Stromal cell of bone marrow (primary cell): ENCODE results near the gene BMP6.

ENCODE experiments used
- DNase-seq: peaks from one replicate; pipeline ENCODE4 v3.0.0-alpha.2; 2012; ENCODE audit warnings: low read depth

Gene BMP6

GRCh38 chr6:7832904-7833750 lies 107.2 kb downstream of the BMP6 start:
- no peak for DNase-seq

- no peak for DNase-seq
Measured at GRCh38 chr6:7833751-7834070, 107.8 kb downstream of the BMP6 start.

DNA sequence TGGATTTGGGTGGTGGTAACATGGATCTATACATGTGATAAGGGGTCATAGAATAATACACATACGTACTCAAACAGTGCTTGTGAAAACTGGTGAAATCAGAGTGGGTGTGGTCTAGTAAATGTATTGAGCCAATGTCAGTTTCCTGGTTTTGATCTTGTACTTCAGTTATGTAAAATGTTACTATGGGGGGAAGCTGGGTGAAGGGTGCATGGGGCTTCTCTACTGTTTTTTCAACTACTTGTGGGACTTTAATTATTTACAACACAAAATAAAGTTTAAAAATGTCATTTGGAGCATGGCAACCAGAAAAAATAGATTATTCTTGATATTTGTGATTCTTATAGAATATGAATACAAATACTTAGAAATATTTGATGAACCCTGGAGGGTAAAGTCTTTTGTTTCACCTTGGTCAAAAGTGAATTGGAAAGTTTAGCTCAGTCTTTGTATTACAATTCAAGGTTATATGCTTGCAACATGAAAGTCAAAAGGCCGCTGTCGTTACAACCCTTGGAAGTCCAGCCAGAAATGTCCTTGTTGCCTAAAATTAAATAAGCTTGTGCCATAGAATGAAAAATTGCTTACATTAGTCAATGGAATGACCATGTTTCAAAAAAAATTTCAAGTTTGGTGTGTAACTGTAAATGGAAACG lies 110.6 kb downstream of the BMP6 start:
- no peak for DNase-seq

DNA sequence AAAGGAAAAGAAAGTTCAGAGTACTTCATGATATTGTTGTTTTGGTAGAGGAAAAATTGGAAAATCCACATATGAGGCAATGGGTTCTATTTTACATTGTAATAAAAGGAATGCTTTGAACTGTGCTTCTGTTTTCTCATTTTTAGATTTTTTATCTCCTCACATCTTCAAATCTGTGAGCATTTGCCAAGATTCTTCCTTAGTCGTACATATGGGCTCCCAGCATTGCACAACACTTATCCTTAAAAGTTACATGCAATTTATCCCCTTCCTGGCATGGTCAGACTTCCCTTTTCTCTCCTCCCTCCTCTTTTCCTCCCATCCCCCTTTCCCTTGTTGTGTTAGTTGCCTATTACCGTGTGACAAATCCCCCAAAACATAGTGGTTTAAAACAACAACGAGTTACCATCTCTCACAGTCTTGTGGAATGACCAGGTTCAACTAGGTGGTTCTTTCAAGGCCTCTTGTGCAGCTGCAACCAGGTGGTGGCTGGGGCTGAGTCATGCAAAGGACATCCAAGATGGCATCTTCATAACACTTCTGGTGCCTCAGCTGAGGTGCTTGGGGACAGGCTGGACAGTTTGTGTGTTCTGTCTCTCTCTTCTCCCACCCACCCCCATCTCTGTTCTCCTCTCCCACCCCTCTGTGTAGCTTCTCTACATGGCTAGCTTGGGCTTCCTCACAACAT lies 116.0 kb downstream of the BMP6 start:
- no peak for DNase-seq

DNA sequence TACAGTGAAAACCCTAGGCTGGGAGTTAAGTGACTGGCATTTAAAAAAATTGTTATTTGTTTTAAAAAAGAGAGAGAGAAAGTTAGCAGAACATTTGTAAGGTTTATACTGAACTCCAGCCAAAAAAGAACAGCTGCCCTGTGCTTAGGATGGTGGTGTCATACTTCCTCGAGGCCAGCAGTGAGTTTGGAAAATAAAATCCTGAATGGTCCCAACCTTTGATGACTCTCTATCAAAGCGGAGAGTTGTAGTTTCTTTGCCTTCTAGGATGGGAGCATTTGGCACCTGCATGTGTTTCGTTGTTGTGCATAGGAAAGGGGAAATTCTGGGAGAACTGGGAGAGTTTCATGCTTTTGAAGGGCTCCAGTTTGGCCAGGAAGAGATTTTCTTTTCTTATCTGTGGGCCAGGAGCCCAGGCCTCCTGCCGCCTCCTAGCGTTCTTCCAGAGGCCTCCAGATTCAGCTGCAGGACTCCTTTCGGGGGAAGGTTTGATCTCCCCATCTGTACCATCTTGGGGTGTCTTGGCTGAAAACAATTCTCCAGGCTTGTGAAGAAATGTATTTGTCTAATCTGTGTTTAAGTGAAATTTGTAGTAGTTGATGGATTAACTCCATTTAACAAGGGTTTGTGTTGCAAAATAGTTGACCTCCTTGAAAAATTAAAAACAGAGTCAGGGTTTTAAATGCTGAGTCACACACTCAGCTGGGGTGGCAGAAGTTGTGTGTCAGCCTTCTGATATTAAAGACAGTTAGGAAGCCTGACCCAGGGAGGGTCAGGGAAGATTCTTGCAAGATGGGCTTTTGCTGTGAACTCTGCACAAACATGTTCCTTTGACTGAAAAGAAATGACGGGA lies 121.3 kb downstream of the BMP6 start:
- DNase-seq = peak; percentile 54

DNA sequence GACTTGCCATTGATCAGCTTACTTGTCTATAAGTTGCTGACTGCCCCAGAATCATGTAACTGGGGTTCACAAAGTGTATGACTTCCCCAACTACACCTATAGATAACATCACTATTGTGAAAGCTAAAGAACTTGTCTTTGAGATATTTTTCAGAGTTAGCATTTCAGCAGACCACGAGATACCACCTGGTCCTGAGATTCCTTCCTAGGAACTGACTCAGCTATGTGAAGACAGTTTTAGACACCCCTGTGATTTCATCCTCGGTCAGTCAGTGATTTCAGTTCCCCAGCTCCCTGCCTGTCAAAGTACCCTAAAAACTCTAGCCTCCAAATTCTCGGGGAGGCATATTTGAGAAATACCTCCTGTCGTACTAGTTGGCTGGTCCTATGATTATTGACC lies 122.3 kb downstream of the BMP6 start:
- DNase-seq = no peak

DNA sequence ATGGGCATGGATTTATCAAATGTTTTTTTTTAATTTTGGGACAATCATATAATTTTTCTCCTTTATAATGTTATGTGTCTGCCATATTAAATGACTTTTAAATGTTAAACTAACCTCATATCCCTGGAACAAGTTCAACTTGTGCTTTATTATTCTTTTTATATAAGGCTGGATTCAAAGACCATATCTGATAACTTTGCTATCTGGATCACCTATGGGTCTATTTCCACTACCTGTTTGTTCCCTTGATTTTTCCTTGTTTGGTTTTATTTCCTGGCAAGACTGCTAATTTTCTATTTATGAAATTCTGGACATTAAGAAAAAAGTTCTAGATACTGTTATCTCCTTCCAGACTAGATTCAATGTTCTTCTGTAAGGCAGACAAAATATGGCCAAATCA lies 125.9 kb downstream of the BMP6 start:
- no peak for DNase-seq

- DNase-seq = no peak
Measured at GRCh38 chr6:7859591-7859990, 133.7 kb downstream of the BMP6 start.

- no peak for DNase-seq
Measured at GRCh38 chr6:7865781-7866180, 139.9 kb downstream of the BMP6 start.

DNA sequence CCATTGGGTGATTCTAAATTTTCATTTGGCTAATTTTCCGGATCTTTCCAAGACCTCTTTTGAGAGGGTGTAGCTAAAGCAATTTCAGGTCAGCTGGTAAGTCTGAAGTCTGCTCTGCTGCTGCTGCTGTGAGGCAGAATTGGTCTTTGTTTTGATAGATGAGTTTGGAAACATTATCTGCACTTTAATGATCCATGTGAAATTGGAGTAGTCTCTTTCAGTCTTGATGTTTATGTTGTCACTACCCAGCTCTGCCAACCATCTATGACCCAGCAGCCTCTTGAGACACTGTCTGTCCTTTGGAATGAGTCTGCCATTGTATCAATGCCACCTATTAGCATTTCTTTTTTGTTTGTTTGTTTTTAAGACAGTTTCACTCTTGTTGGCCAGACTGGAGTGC lies 140.6 kb downstream of the BMP6 start:
- no peak for DNase-seq

GRCh38 chr6:7868926-7869325 lies 143.0 kb downstream of the BMP6 start:
- no peak for DNase-seq

GRCh38 chr6:7878401-7878964 lies 152.6 kb downstream of the BMP6 start:
- no peak for DNase-seq

GRCh38 chr6:7879043-7879442 lies 153.1 kb downstream of the BMP6 start:
- DNase-seq = no peak

- no peak for DNase-seq
Measured at GRCh38 chr6:7879579-7879978, 153.7 kb downstream of the BMP6 start.

DNA sequence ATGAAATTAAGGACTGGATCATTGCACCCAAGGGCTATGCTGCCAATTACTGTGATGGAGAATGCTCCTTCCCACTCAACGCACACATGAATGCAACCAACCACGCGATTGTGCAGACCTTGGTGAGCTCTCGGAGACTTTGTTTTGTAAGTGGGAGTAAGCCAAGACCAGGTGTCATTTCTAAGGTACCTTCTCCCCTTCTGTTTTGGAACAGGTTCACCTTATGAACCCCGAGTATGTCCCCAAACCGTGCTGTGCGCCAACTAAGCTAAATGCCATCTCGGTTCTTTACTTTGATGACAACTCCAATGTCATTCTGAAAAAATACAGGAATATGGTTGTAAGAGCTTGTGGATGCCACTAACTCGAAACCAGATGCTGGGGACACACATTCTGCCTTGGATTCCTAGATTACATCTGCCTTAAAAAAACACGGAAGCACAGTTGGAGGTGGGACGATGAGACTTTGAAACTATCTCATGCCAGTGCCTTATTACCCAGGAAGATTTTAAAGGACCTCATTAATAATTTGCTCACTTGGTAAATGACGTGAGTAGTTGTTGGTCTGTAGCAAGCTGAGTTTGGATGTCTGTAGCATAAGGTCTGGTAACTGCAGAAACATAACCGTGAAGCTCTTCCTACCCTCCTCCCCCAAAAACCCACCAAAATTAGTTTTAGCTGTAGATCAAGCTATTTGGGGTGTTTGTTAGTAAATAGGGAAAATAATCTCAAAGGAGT lies 154.2 kb downstream of the BMP6 start:
- DNase-seq = no peak

DNA sequence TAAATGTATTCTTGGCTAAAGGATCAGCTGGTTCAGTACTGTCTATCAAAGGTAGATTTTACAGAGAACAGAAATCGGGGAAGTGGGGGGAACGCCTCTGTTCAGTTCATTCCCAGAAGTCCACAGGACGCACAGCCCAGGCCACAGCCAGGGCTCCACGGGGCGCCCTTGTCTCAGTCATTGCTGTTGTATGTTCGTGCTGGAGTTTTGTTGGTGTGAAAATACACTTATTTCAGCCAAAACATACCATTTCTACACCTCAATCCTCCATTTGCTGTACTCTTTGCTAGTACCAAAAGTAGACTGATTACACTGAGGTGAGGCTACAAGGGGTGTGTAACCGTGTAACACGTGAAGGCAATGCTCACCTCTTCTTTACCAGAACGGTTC lies 154.8 kb downstream of the BMP6 start:
- no peak for DNase-seq

DNA sequence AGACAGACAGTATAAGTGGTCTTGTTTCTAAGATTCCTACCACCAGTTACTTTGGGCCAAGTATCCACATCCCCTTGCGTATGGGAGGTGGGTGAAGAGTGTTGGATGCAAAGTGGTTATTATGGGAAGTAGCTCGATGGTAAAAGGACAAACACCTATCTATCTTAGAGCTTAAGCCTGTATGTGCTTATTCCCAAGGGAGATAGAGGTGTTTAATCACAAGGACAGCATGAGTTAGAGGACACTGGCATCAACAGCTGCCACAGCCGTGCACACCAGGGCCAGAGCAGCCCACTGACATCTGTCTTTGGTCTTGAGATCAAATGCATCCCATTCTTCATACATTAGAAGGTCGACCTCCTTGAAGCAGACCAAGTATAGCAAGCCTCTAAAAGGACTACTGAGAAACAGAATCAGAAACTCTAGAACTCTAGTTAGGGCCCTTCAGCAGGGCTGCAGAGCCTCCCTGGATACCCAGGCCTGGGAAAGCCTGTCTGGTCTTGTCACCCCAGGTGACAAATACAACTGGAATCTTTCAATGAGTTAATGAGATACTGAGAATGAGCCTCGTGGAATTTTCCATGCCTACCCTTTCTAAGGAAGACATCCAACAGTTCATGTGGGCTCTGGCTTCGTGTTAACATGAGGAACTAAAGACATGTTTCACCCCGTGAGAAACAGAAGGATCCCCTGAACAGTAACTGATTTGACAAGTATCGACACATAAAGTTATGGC lies 156.0 kb downstream of the BMP6 start:
- DNase-seq = no peak

- no peak for DNase-seq
Measured at GRCh38 chr6:7882505-7883257, 156.8 kb downstream of the BMP6 start.

- DNase-seq = no peak
Measured at GRCh38 chr6:7883381-7883780, 157.5 kb downstream of the BMP6 start.

- DNase-seq = no peak
Measured at GRCh38 chr6:7886132-7886531, 160.2 kb downstream of the BMP6 start.
